B cell (primary cell): ENCODE results near the gene GULP1.

Source experiments
- EZH2 ChIP-seq: IDR thresholded peaks from 2 replicates; pipeline ENCODE4 v1.6.1; 2012; ENCODE audit warnings: borderline replicate concordance, low read depth, mild to moderate bottlenecking, moderate library complexity, low read length; ENCODE audit not compliant: insufficient read depth, poor library complexity, severe bottlenecking
- TF ChIP-seq, protein P1 (sequence below): fragments of 200-600 bp; IDR thresholded peaks from one replicate; pipeline ENCODE4 v1.8.0; 2022; ENCODE audit warnings: antibody characterized with exemption, mild to moderate bottlenecking

DNA sequence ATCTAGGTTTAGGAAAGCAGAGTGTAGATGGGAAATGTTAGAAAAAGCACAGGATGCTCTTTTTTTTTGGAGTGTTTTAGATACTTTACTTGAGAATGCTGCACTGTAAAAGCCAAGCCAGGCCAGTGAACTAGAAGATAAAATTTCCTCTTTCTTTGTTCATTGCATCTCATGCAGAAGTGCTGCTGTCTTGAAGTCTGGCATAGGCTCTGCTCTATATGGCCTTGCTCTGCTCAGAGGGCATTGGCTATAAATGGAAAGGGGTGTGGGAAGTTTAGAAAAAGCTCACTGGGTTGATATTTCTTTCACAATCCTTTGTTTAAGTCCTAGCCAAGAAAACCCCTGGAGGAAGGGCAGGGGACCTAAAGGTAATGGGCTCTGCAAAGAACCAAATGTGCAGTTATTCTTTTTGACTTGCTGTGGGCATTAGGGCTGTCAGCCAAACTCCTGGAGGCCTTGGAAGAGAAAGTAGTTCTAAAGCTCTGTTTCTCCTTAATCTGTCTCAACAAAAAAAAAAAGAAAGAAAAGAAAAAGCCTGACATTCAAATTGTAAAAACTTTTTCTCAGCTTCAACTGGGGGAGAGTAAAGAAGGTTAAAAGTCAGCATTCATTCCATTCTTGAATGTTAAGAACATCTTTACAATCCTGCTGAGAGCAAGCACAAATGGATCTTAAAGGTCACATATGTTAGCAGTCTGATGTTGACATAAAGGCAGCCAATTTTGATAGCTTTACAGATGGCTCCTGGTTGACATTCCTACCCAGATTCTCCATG is 338.3 kb downstream of the GULP1 start:
- TF ChIP-seq, protein P1, sequence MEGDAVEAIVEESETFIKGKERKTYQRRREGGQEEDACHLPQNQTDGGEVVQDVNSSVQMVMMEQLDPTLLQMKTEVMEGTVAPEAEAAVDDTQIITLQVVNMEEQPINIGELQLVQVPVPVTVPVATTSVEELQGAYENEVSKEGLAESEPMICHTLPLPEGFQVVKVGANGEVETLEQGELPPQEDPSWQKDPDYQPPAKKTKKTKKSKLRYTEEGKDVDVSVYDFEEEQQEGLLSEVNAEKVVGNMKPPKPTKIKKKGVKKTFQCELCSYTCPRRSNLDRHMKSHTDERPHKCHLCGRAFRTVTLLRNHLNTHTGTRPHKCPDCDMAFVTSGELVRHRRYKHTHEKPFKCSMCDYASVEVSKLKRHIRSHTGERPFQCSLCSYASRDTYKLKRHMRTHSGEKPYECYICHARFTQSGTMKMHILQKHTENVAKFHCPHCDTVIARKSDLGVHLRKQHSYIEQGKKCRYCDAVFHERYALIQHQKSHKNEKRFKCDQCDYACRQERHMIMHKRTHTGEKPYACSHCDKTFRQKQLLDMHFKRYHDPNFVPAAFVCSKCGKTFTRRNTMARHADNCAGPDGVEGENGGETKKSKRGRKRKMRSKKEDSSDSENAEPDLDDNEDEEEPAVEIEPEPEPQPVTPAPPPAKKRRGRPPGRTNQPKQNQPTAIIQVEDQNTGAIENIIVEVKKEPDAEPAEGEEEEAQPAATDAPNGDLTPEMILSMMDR, result no peak
- TF ChIP-seq EZH2, result no peak
